NCI-H146 treated with DMSO at 0.1 percent for 48 hours (cell line): ENCODE measurements around the gene XRRA1.
"Not testable (repeated sequence)": the region's sequence is repeated elsewhere in the genome, so short reads cannot be mapped to it uniquely, and the experiment has no call there.

ENCODE experiments used
- DNase-seq: peaks from one replicate; lab custom pipeline; 2025; ENCODE audit not compliant: unreplicated experiment; lab: John Stamatoyannopoulos, UW

The XRRA1 gene

DNA sequence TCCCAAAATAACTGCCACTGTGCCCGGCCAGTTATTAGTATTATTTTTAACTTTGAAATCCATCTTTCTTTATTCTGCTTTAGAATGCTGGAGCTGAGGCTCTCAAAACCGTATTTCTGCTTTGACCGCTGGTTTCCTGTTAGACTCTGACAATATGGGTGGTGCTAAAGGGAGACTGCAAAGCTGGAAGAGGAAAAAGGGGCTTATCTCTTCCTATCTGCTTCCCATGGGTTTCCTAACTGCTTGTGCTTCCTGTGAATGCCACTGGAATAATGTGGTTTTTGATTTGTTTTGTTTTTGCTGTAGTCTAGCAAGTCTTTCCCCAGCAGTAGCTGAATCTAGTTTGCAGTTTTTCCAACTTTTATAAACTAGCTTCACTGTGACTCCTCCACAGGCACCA, 43.6 kb downstream of the XRRA1 start:
- DNase-seq, result no peak

DNA sequence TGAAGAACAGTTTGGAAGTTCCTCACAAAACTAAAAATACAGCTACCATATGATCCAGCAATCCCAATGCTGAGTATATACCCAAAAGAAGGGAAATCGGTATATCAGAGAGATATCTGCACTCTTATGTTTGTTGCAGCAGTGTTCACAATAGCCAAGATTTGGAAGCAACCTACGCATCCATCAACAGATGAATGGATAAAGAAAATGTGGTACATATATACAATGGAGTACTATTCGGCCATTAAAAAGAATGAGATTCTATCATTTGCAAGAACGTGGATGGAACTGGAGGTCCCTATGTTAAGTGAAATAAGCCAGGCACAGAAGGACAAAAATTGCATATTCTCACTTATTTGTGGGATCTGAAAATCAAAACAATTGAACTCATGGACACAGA, 46.5 kb downstream of the XRRA1 start:
- DNase-seq, result no peak

DNA sequence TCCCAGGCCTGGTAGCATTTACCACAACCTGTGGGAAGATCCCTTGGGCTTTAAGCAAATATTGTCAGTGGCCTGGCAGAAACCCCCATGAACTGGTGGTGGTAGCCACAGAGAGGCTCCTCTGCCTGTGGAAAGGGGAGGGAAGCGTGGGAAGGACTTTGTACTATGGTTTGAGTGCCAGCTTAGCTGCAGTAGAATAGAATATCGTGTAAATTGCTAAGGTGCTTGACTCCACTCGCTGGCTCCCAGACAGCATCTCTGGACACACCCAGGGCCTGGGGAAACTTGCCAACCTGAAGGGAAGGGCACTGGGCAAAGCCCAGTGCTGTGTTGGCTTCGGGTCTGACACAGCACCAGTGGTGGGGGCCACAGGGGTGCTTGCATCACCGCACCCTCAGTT, 52.6 kb downstream of the XRRA1 start:
- no peak for DNase-seq

DNA sequence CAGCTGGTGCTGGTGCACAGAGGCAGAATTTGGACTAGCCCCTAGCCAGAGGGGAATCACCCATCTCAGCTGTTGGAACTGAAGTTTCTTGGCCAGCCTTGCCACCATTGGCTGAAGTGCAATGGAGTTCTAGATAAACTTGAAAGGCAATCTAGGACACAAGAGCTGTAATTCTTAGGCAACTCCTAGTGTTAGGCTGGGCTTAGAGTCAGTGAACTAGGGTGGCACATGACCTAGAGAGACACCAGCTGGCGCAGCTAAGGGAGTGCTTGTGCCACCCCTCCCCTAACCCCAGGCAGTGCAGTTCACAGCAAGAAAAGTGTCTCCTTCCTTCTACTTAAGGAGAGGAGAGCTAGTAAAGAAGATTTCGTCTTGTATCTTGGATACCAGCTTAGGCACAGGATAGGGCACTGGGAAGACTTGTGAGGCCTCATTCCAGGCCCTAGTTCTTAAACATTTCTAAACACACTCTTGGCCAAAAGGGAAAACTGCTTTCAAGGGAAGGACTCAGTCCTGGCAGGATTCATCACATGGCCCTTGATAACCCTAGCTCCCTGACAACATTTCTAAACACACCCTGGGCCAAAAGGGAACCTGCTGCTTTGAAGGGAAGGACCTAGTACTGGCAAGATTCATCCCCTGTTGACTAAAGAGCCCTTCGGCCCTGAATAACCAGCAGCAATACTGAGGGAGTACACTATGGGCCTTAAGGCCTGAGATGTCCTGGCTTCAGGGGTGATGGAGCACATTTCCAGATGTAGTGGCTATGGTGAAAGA, 53.4 kb downstream of the XRRA1 start:
- DNase-seq, result no peak

DNA sequence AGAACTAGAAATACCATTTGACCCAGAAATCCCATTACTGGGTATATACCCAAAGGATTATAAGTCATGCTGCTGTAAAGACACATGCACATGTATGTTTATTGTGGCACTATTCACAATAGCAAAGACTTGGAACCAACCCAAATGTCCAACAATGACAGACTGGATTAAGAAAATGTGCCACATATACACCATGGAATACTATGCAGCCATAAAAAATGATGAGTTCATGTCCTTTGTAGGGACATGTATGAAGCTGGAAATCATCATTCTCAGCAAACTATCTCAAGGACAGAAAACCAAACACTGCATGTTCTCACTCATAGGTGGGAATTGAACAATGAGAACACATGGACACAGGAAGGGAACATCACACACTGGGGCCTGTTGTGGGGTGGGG, 55.9 kb downstream of the XRRA1 start:
- DNase-seq, result not testable (repeated sequence)

DNA sequence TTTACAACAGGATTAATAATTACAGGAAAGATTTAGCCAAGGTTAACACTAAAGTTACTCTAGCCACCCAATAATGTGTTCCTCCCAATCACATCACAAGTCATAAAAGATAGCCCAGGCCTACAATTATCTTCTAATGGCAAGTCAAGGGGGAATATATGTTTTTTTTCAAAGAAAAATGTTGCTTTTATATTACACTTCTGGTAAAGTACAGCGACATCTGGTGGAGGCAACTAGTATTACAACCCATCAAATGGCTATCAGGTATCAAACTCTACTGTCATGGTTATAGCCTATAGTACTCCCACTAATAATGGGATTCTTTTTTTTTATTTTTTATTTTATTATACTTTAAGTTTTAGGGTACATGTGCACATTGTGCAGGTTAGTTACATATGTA, 71.8 kb downstream of the XRRA1 start:
- no peak for DNase-seq

DNA sequence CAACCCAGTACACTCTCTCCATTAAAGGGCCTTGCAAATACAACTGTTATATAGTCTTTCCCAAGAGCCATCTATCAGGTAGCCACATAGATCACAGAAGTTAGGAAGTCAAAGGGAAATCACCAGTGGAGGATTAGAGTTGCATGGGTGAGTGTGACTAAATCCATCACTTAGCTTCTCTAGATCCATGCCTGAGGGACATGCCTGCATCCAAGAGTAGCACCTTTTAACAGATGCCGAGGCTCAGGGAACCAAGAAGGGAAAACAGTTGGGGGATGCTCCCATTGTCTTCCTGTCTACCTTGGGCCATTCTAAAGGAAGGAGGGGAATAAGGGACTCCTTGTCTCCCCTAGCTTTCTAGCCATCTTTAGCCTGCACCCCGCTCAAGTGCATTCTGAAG, 77.9 kb downstream of the XRRA1 start:
- no peak for DNase-seq

DNA sequence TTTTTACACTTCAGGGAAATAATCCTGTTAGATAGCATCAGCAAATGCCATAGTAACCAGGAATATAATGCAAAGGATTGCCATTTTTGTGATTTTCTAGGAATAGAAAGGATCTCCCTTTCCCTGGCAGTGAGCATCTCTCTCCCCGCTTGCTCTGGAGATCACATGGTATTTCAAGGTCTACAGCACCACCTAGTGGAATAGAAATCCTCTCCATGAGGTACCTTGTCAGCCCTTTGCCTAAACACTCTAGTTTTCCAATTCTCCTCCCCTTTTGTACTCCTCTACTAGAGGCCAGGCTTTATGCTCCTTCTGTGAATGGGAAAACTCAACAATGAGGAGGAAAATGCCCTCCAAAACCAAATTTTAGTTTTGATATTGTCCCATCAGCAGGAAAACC, 78.4 kb downstream of the XRRA1 start:
- no peak for DNase-seq

DNA sequence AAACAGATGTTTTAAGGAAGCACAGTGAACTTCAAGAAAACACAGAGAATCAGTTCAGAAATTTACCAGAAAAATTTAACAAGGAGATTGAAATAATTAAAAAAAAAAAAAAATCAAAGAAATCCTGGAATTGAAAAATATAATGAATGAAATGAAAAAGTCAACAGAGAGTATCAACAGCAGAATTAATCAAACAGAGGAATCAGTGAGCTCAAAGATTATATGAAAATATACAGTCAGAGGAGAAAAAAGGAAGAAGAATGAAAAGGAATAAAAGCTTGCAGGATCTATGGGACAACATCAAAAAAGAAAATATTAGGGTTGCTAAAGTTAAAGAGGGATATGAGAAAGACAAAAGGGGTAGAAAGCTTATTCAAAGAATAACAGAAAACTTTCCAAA, 82.3 kb downstream of the XRRA1 start:
- no peak for DNase-seq

DNA sequence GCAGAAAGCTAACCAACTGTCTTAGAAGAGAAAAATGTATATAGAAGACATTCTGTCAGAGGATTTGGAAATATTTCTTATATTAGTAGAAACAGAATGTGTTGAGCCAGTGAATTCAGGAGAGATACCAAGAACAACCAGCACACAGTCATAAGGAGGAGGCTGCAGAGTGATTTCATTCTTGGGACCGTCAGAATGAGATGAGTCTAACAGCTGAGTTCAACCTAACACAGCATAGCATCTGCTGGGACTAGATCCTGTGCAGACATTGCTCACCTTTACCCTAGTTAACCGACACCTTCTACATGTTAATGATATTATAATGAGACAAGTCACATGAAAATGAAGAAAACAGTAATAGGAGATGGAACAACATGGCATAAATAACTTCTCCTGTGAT, 85.5 kb downstream of the XRRA1 start:
- DNase-seq, result no peak

DNA sequence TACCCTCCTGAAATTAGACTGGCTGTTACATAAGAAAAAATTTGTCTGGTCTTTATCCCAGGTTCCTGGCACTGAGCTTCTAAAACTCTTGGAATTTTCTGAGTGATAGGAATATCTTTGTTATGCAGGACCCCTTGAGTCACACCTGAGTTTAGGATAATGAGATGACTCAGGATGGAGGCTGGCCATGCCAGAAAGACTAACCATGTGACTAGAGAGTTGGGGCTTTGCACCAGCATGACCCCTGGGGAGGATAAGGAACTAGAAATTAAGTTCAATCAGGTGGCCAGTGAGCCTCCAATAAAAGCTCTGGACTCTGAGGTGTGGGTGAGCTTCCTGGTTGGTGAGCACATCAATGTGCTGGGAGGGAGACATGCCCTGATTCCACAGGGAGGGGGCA, 88.1 kb downstream of the XRRA1 start:
- DNase-seq, result no peak

DNA sequence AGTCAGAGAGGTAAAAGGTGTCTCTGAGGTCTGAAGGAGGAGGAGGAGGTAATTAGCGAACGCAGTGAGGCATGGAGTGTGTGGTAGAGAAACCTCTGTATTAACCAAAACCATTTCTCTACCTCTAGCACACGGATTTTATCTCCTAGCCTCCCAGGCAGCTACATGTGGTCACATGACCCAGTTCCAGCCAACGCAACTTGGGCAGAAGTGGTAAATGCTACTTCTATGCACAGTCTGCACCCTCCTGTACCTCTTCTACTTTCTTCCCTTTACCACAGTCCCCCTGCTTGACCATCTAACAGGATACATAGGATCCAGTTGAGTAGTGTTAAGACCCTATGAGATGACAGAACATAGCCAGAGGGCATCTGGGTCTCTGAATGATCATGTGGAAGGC, 95.7 kb downstream of the XRRA1 start:
- DNase-seq, result no peak

DNA sequence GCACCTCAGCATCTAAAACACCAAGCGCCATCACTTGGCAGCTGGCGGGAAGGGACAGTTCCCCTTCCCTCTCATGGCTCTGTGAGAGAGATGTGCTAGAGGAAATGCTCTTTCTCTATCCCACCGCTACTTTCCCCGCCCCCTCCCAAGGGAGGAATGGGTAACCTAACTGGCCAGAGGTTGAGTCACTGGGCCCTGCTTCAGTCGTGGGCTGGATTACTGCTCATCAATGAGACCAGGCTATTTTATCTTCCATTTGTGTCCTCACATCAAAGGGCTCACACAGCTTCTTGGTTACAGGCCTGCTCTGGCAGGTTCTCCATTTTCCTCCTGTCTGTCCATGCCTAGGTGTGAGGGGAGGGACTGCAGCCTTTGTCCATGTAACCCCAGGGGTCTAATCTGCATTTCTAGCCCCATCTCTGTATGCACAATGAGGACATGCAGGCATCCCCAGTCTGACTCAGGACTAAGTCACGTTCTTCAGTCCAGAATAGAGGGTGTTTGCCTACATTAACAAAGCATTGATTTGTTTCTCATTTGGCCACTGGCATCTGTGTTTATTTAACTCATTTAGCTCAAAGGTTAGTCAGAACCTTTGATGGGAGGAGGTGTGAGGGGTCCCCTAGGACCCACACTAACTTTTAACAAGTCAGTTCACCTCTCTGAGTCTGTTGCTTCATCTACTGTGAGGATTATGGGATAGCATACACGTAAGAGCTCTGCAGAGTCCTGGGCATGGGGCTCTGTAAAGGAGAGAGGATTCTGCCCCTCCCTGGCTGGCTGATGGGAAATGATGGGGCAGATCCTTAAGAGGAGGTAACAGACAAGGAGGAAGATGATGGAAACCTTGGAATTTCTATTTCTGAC, 99.1 kb downstream of the XRRA1 start:
- DNase-seq, result peak; percentile 2

DNA sequence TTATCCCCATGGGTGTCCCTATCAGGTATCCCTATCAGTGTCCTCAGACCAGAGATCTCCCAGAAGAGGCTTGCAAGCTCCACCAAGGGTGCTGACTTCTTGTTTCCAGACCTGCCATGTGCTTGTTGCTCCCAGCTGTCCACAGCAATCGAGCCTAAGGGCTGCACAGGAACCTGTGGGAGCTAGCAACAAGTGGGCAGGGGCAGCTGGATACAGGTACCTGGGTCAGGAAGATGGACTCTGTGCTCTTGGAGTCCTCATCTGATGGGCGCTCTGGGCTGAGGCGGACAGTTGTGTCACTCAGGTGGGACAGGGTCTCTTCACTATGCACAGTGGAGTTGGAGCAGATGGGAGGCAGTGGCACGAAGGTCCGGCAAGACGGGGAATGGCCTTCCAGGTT, 101.0 kb downstream of the XRRA1 start:
- no peak for DNase-seq

DNA sequence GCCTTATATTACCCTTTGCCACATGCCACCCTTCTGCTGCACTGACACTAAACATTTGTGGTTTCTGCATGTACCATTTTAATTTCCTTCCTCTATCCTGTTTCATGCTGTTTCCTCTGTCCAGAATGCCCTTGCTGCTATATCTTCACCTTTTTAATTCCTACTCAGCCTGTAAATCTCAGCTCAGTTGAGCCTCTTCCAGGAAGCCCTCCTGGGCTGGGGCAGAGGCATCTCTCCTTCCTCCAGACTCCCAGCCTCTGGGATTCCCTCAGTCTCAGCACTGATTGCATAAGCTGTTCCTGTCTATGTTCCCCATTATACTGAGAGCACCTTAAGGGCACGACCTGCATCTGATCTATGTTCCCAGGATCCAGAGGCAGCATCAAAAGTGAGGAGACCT, 101.5 kb downstream of the XRRA1 start:
- no peak for DNase-seq

DNA sequence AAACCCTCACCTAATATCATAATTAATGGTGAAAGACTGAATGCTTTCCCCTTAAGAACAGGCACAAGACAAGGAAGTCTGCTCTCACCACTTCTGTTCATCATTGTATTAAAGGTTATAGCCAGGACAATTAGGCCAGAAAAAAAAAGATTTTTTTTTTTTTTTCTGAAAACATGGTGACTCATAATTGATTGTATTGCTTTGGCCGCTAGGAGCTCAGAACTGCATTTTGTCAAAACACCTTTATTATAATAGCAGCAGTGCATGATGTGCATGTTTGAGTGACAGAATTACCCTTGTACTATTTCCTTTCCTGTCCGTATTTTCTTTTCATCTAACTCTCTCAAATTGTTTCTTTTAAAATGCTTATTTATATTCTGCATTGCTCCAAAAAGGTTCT, 102.1 kb downstream of the XRRA1 start:
- DNase-seq, result no peak

DNA sequence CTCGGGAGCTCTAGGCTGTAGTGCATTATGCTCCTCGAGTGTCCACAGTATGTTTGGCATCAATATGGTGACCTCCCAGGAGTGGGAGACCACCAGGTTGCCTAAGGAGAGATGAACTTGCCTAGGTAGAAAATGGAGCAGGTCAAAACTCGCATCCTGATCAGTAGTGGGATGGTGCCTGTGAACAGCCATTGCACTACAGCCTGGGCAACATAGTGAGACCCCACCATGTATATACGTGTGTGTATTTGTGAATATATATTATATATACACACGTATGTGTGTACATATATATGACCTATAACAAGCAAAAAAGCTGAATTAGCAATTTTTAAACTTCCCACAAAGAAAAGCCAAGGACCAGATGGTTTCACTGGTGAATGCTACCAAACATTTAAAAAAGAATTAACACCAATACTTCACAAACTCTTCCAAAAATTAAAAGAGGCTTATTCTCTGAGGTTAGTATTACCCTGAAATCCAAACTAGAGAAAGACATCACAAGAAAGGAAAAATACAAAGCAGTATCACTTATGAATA, 102.8 kb downstream of the XRRA1 start:
- no peak for DNase-seq

DNA sequence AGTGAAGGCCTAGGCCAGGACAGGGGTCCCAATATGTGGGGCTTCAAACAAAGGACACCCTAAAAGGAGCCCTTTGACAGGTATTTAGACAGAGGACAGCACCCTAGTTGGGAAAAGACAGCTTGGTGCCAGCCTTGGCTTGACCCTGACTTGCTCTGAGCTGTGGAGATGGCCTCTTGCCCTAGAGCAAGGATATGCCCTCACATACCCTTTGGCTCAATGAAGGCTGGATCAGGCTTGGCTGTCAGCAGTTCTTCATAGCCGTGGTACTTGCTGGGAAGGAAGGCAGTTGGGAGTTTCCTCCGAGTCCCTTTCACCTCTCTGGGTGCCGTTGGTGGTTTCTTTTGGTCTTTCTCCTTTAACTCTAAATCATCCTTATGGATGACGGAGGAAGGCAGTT, 104.0 kb downstream of the XRRA1 start:
- DNase-seq, result no peak

DNA sequence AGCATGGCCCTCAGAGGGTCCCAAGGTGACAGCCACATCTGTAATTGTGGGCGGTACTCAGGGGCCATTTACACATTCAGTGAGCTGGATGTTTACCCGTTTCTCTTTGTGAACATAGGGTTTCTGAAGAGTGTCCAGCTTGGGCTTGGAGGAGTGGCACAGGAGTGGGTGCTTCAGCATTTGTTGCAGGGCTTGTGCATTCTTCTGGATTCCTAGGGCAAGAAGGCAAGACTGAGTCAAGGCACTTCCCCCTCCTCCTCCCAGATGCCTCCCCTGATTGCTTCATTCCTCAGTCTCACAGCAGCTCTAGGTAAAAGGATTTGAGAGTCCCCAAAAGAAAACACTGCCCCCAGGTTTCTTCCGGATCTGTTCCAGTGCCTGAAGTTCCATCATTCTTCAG, 104.8 kb downstream of the XRRA1 start:
- DNase-seq, result no peak

DNA sequence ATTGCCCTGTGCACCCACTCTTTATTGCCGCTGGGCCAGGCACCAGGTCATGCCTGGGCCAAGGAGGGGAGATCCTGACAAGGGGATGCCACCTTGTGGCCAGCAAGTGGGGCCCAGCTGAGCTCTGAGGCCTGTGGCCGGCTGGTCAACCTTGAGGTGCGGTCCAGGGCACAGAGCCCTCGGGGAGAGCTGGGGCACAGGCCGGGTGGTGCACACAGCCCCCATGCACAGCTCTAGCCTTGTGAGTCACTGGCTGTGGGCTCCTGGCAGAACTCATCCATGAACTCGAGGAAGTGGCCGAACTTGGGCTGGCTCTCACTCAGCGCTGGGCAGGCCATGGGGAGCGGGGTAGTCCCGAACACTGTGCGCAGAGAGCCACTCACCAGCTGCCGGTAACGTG, 105.9 kb downstream of the XRRA1 start:
- no peak for DNase-seq

DNA sequence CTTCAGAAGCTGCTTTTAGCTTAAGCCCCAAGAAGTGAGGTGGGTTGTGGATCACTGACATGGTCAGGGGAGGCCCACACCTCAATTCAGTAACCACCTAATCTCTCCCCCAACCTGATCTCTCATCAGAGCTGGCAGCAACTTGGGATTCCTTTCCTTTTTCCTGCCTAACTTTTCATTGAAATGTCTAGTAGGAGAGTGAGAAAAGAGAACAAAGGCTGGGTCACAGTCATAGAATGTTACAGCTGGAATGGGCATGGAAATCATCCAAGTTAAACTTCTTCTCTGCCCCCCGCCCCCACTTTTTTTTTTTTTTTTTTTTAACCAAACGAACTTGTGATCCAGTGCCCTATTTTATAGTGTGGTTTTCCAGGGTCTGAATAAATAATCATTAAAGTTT, 108.4 kb downstream of the XRRA1 start:
- no peak for DNase-seq

DNA sequence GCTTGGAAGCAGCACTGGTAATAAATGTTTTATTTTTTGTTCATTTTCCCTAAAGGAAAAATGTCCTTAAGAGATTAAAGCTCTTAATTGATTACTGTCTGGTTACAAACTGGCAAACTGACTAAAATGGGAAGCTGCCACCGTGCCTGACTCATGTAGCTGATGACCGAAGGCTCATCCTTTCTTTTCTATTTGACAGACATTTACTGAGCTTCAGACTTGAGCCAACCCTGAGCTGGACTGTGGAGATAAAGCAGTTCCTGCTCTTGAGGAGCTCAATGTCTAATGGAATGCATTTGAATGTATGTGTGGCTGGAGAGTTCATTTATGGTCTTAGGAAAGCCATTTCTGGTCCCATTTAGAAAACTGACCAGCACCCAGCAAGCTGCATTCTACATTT, 108.9 kb downstream of the XRRA1 start:
- DNase-seq, result no peak
